WTC11 (cell line): ENCODE data around the gene NTRK2. TPM values are rescaled to one million over a fixed set of nuclear protein-coding genes. Genes with fewer than 3 reads are reported as not detected.

Source experiments
- ATAC-seq: fragments of 200-7000 bp; cut with Tn5 transposase; 2 replicates; pipeline ENCODE4 v1.10.0; 2021; ENCODE audit warnings: mild to moderate bottlenecking, moderate library complexity
- CTCF ChIA-PET: fragments of 300-600 bp; sonication (Branson Sonifier 250); formaldehyde crosslinking; loops from one replicate; lab custom pipeline; 2021; ENCODE audit warnings: antibody characterized with exemption; lab: Charles Lee
- POLR2A ChIA-PET: fragments of 350-600 bp; sonication (Branson Sonifier 250); formaldehyde crosslinking; loops from one replicate; lab custom pipeline; 2021; ENCODE audit warnings: antibody characterized with exemption; lab: Charles Lee
- DNase-seq: peaks from one replicate; pipeline ENCODE4 v3.0.0; 2021; ENCODE audit warnings: low spot score
- H3K27ac Mint-ChIP-seq: 2 replicates; pipeline ENCODE4 v1.8.0; 2021; ENCODE audit warnings: mixed read lengths
- H3K27me3 Mint-ChIP-seq: 2 replicates; pipeline ENCODE4 v1.8.0; 2021; ENCODE audit warnings: low read depth, mild to moderate bottlenecking, moderate library complexity, mixed read lengths
- H3K36me3 Mint-ChIP-seq: 2 replicates; pipeline ENCODE4 v1.8.0; 2021; ENCODE audit warnings: mixed read lengths
- H3K4me1 Mint-ChIP-seq: 2 replicates; pipeline ENCODE4 v1.8.0; 2022; ENCODE audit warnings: mixed read lengths
- H3K4me3 Mint-ChIP-seq: 2 replicates; pipeline ENCODE4 v1.8.0; 2021; ENCODE audit warnings: mild to moderate bottlenecking, moderate library complexity, mixed read lengths
- H3K9me3 Mint-ChIP-seq: 2 replicates; pipeline ENCODE4 v1.8.0; 2021; ENCODE audit warnings: mixed read lengths
- AR ChIP-seq: fragments of 250-450 bp; sonication (Bioruptor Pico); IDR thresholded peaks from 2 replicates; pipeline ENCODE4 v1.9.0; 2021; ENCODE audit warnings: mild to moderate bottlenecking
- CBFB ChIP-seq: sonication (generic); formaldehyde crosslinking; IDR thresholded peaks from 2 replicates; pipeline ENCODE4 v1.8.1; 2022; ENCODE audit warnings: mild to moderate bottlenecking, low read depth, missing genetic modification reagents
- CDX4 ChIP-seq: fragments of 250-450 bp; sonication (Bioruptor Pico); IDR thresholded peaks from 2 replicates; pipeline ENCODE4 v1.9.0; 2021; ENCODE audit warnings: moderate library complexity, mild to moderate bottlenecking, inconsistent platforms, borderline replicate concordance
- FOXP4 ChIP-seq: sonication (generic); formaldehyde crosslinking; IDR thresholded peaks from 2 replicates; pipeline ENCODE4 v1.8.0; 2022; ENCODE audit warnings: mild to moderate bottlenecking, missing genetic modification reagents
- GTF2I ChIP-seq: fragments of 250-450 bp; sonication (Bioruptor Pico); conservative IDR thresholded peaks from 2 replicates; pipeline ENCODE4 v1.4.0; 2021; ENCODE audit warnings: mild to moderate bottlenecking
- JUN ChIP-seq: sonication (generic); formaldehyde crosslinking; IDR thresholded peaks from 2 replicates; pipeline ENCODE4 v1.8.0; 2023; ENCODE audit warnings: mild to moderate bottlenecking, missing genetic modification reagents
- NR2C2 ChIP-seq: sonication (generic); formaldehyde crosslinking; IDR thresholded peaks from 2 replicates; pipeline ENCODE4 v1.8.0; 2022; ENCODE audit warnings: mild to moderate bottlenecking, missing genetic modification reagents
- SOX15 ChIP-seq: fragments of 250-450 bp; sonication (Bioruptor Pico); IDR thresholded peaks from 2 replicates; pipeline ENCODE4 v1.9.0; 2021; ENCODE audit warnings: mild to moderate bottlenecking
- SP1 ChIP-seq: sonication (generic); formaldehyde crosslinking; conservative IDR thresholded peaks from 2 replicates; pipeline ENCODE4 v1.8.1; 2022; ENCODE audit warnings: missing genetic modification reagents
- TP53 ChIP-seq: sonication (generic); formaldehyde crosslinking; IDR thresholded peaks from 2 replicates; pipeline ENCODE4 v1.8.1; 2023; ENCODE audit warnings: mild to moderate bottlenecking, missing genetic modification reagents
- ZNF425 ChIP-seq: fragments of 250-450 bp; sonication (Bioruptor Pico); conservative IDR thresholded peaks from 2 replicates; pipeline ENCODE4 v1.9.0; 2021; ENCODE audit warnings: mild to moderate bottlenecking
- total RNA-seq: library from RNA; stranded (reverse); gene quantifications from 3 replicates; pipeline ENCODE4 v1.2.3, GENCODE V29; 2021
- TF ChIP-seq, protein P1 (sequence below): sonication (generic); formaldehyde crosslinking; IDR thresholded peaks from 2 replicates; pipeline ENCODE4 v1.8.1; 2022; ENCODE audit warnings: low read depth, mild to moderate bottlenecking, moderate library complexity, missing genetic modification reagents, borderline replicate concordance
- TF ChIP-seq, protein P2 (sequence below): sonication (generic); formaldehyde crosslinking; IDR thresholded peaks from 2 replicates; pipeline ENCODE4 v1.8.0; 2022; ENCODE audit warnings: mild to moderate bottlenecking, missing genetic modification reagents
- TF ChIP-seq, protein P3 (sequence below): sonication (generic); formaldehyde crosslinking; IDR thresholded peaks from 2 replicates; pipeline ENCODE4 v1.8.1; 2023; ENCODE audit warnings: mild to moderate bottlenecking, moderate library complexity, missing genetic modification reagents
- TF ChIP-seq, protein P4 (sequence below): fragments of 200-600 bp; IDR thresholded peaks from 2 replicates; pipeline ENCODE4 v1.8.0; 2022; ENCODE audit warnings: antibody characterized with exemption
- TF ChIP-seq, protein P5 (sequence below): sonication (generic); formaldehyde crosslinking; IDR thresholded peaks from 2 replicates; pipeline ENCODE4 v1.8.1; 2022; ENCODE audit warnings: mild to moderate bottlenecking, moderate library complexity, missing genetic modification reagents

Gene NTRK2
- total RNA-seq, 1 experiment from 2014 or later, result 0.02 TPM

- Mint-ChIP-seq H3K4me1 (no peaks in the 10 kb centered on the region), H3K36me3 (no peaks in the 10 kb centered on the region), H3K27ac (no peak overlapping the region), H3K9me3 (no peaks in the 10 kb centered on the region), H3K4me3 (no peak overlapping the region), H3K27me3 (peaks cover 4% of the 10 kb centered on the region)
- TF ChIP-seq AR (no peak), SP1 (no peak), ZNF425 (no peak), SOX15 (CRISPR knock-in tag) (no peak)
- TF ChIP-seq, protein P1, sequence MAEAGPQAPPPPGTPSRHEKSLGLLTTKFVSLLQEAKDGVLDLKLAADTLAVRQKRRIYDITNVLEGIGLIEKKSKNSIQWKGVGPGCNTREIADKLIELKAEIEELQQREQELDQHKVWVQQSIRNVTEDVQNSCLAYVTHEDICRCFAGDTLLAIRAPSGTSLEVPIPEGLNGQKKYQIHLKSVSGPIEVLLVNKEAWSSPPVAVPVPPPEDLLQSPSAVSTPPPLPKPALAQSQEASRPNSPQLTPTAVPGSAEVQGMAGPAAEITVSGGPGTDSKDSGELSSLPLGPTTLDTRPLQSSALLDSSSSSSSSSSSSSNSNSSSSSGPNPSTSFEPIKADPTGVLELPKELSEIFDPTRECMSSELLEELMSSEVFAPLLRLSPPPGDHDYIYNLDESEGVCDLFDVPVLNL (CRISPR knock-in tag), result no peak
- TF ChIP-seq, protein P2, sequence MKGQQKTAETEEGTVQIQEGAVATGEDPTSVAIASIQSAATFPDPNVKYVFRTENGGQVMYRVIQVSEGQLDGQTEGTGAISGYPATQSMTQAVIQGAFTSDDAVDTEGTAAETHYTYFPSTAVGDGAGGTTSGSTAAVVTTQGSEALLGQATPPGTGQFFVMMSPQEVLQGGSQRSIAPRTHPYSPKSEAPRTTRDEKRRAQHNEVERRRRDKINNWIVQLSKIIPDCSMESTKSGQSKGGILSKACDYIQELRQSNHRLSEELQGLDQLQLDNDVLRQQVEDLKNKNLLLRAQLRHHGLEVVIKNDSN (CRISPR knock-in tag), result no peak
- TF ChIP-seq, protein P3, sequence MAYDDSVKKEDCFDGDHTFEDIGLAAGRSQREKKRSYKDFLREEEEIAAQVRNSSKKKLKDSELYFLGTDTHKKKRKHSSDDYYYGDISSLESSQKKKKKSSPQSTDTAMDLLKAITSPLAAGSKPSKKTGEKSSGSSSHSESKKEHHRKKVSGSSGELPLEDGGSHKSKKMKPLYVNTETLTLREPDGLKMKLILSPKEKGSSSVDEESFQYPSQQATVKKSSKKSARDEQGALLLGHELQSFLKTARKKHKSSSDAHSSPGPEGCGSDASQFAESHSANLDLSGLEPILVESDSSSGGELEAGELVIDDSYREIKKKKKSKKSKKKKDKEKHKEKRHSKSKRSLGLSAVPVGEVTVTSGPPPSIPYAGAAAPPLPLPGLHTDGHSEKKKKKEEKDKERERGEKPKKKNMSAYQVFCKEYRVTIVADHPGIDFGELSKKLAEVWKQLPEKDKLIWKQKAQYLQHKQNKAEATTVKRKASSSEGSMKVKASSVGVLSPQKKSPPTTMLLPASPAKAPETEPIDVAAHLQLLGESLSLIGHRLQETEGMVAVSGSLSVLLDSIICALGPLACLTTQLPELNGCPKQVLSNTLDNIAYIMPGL (CRISPR knock-in tag), result no peak
- DNase-seq (no peak), ATAC-seq (no peak)
- ChIA-PET POLR2A (no interaction called here), CTCF (no interaction called here)
Observed at GRCh38 chr9:84970432-84970831, 300.9 kb downstream of the NTRK2 start.

DNA sequence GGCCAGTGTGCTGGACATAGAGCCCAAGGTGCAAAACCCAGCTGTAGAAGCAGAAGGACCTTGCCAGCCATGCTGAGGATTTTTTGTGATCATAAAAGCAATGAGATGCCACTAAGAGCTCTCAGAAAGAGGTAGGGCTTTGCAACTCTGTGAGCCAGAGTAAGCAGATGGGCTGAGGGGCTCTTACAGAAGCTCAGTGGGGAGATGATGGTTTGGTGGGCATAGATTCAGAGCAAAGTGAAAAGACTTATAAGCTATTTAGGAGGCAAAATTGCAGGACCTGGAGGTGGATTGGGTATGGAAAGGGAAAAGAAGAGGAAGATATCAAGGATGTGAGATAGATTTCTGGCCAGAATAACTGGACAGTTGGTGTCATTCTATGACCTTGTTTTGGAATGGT, 302.0 kb downstream of the NTRK2 start:
- ChIA-PET POLR2A (no interaction called here), CTCF (no interaction called here)
- ATAC-seq, result no peak
- no peak for DNase-seq
- H3K4me3 Mint-ChIP-seq, result no peak overlapping the region
- H3K9me3 Mint-ChIP-seq, result no peaks in the 10 kb centered on the region
- H3K36me3 Mint-ChIP-seq, result no peaks in the 10 kb centered on the region
- TF ChIP-seq JUN (CRISPR knock-in tag) (no peak), CBFB (CRISPR knock-in tag) (no peak), ZNF425 (no peak), GTF2I (CRISPR knock-in tag) (no peak), CDX4 (CRISPR knock-in tag) (no peak), FOXP4 (CRISPR knock-in tag) (no peak), TP53 (no peak), NR2C2 (CRISPR knock-in tag) (no peak)
- TF ChIP-seq, protein P4, sequence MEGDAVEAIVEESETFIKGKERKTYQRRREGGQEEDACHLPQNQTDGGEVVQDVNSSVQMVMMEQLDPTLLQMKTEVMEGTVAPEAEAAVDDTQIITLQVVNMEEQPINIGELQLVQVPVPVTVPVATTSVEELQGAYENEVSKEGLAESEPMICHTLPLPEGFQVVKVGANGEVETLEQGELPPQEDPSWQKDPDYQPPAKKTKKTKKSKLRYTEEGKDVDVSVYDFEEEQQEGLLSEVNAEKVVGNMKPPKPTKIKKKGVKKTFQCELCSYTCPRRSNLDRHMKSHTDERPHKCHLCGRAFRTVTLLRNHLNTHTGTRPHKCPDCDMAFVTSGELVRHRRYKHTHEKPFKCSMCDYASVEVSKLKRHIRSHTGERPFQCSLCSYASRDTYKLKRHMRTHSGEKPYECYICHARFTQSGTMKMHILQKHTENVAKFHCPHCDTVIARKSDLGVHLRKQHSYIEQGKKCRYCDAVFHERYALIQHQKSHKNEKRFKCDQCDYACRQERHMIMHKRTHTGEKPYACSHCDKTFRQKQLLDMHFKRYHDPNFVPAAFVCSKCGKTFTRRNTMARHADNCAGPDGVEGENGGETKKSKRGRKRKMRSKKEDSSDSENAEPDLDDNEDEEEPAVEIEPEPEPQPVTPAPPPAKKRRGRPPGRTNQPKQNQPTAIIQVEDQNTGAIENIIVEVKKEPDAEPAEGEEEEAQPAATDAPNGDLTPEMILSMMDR, result no peak
- TF ChIP-seq, protein P5, sequence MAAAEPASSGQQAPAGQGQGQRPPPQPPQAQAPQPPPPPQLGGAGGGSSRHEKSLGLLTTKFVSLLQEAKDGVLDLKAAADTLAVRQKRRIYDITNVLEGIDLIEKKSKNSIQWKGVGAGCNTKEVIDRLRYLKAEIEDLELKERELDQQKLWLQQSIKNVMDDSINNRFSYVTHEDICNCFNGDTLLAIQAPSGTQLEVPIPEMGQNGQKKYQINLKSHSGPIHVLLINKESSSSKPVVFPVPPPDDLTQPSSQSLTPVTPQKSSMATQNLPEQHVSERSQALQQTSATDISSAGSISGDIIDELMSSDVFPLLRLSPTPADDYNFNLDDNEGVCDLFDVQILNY (CRISPR knock-in tag), result no peak
- no peak overlapping the region for H3K27ac Mint-ChIP-seq
- no peaks in the 10 kb centered on the region for H3K4me1 Mint-ChIP-seq
- peaks cover 4% of the 10 kb centered on the region for H3K27me3 Mint-ChIP-seq
